Fibroblast of skin of right quadriceps (primary cell): ENCODE data around the gene ASAP2.

Source experiments
- DNase-seq: peaks from one replicate; pipeline ENCODE4 v3.0.0-alpha.2; 2013

ASAP2 gene

GRCh38 chr2:9410108-9410507, 203.5 kb downstream of the ASAP2 start:
- no peak for DNase-seq

- DNase-seq: no peak
Observed at GRCh38 chr2:9412781-9413180, 206.2 kb downstream of the ASAP2 start.

GRCh38 chr2:9415516-9416169, 209.0 kb downstream of the ASAP2 start:
- no peak for DNase-seq

GRCh38 chr2:9416267-9416961, 209.8 kb downstream of the ASAP2 start:
- no peak for DNase-seq

- no peak for DNase-seq
Observed at GRCh38 chr2:9416962-9417316, 210.3 kb downstream of the ASAP2 start.

- no peak for DNase-seq
Observed at GRCh38 chr2:9417725-9418124, 211.1 kb downstream of the ASAP2 start.

GRCh38 chr2:9418746-9419145, 212.1 kb downstream of the ASAP2 start:
- DNase-seq: no peak

GRCh38 chr2:9419541-9419940, 212.9 kb downstream of the ASAP2 start:
- DNase-seq: no peak

- no peak for DNase-seq
Observed at GRCh38 chr2:9420495-9420894, 213.9 kb downstream of the ASAP2 start.

- DNase-seq: no peak
Observed at GRCh38 chr2:9422321-9423099, 215.9 kb downstream of the ASAP2 start.

GRCh38 chr2:9423100-9423921, 216.7 kb downstream of the ASAP2 start, which contains the start of the genes CPSF3 and ITGB1BP1:
Gene CPSF3, plus strand, starts transcription at chr2:9423654. Its CDS starts 120 bp downstream, at chr2:9423774.
Gene ITGB1BP1, minus strand, starts transcription at chr2:9423528. Its CDS starts 4,831 bp downstream, at chr2:9418697.
- DNase-seq: peak; percentile 98

GRCh38 chr2:9423922-9424272, 217.3 kb downstream of the ASAP2 start:
- no peak for DNase-seq

- no peak for DNase-seq
Observed at GRCh38 chr2:9424447-9425164, 218.0 kb downstream of the ASAP2 start.

GRCh38 chr2:9428965-9429577, 222.5 kb downstream of the ASAP2 start:
- DNase-seq: no peak

- no peak for DNase-seq
Observed at GRCh38 chr2:9430316-9431293, 224.0 kb downstream of the ASAP2 start.

- DNase-seq: no peak
Observed at GRCh38 chr2:9434489-9434888, 227.9 kb downstream of the ASAP2 start.

- DNase-seq: no peak
Observed at GRCh38 chr2:9439536-9439935, 232.9 kb downstream of the ASAP2 start.

GRCh38 chr2:9440058-9440727, 233.6 kb downstream of the ASAP2 start:
- DNase-seq: peak; percentile 55

GRCh38 chr2:9441556-9441955, 234.9 kb downstream of the ASAP2 start:
- no peak for DNase-seq

- DNase-seq: no peak
Observed at GRCh38 chr2:9443526-9443925, 236.9 kb downstream of the ASAP2 start.
